Duodenal mucosa (tissue), 2 donors: Measurements from ENCODE around the gene ARFGEF3.

ENCODE experiments used
- H3K27ac ChIP-seq: one replicate; pipeline ENCODE4 v1.7.0; 2013; ENCODE audit warnings: low read depth, low read length
- H3K27me3 ChIP-seq, 2 donors: one replicate each; pipeline ENCODE4 v1.7.0; 2013; ENCODE audit warnings: low read length in 2 of 2, control low read depth in 1 of 2; ENCODE audit not compliant: insufficient read depth in 2 of 2, control insufficient read depth in 1 of 2
- H3K36me3 ChIP-seq, 2 donors: one replicate each; pipeline ENCODE4 v1.7.0; 2013; ENCODE audit warnings: low read length in 2 of 2, control low read depth in 1 of 2; ENCODE audit not compliant: insufficient read depth in 2 of 2, control insufficient read depth in 1 of 2
- H3K4me1 ChIP-seq, 2 donors: one replicate each; pipeline ENCODE4 v1.7.0; 2013; ENCODE audit warnings: low read length in 2 of 2, control low read depth in 1 of 2; ENCODE audit not compliant: insufficient read depth in 2 of 2, control insufficient read depth in 1 of 2
- H3K4me3 ChIP-seq, 2 donors: one replicate each; pipeline ENCODE4 v1.7.0; 2013; ENCODE audit warnings: low read length in 2 of 2, low read depth in 1 of 2
- H3K9ac ChIP-seq, 2 donors: one replicate each; pipeline ENCODE4 v1.7.0; 2013; ENCODE audit warnings: low read length in 2 of 2, low read depth in 1 of 2
- H3K9me3 ChIP-seq, 2 donors: one replicate each; pipeline ENCODE4 v1.7.0; 2013; ENCODE audit warnings: low read length in 2 of 2, control low read depth in 1 of 2; ENCODE audit not compliant: control insufficient read depth in 1 of 2

ARFGEF3 gene

GRCh38 chr6:138162955-138163575 lies 1.3 kb downstream of the ARFGEF3 start:
- H3K4me3 ChIP-seq, result peak overlapping the region; percentile 76 to 81
- H3K36me3 ChIP-seq, result no peaks in the 10 kb centered on the region
- peaks cover 7 to 14% of the 10 kb centered on the region in 2 donors for H3K27me3 ChIP-seq
- H3K27ac ChIP-seq, result no peak overlapping the region
- H3K4me1 ChIP-seq, result peaks cover 5 to 10% of the 10 kb centered on the region in 2 donors
- no peaks in the 10 kb centered on the region for H3K9me3 ChIP-seq
- H3K9ac ChIP-seq, result no peak overlapping the region

- Histone ChIP-seq H3K9me3 (peaks cover 0 to 14% of the 10 kb centered on the region in 2 donors), H3K27ac (no peak overlapping the region), H3K9ac (no peak overlapping the region)
Observed at GRCh38 chr6:138175596-138175995, 13.9 kb downstream of the ARFGEF3 start.

GRCh38 chr6:138176652-138177232 lies 15.0 kb downstream of the ARFGEF3 start:
- no peak overlapping the region for H3K9ac ChIP-seq
- no peaks in the 10 kb centered on the region for H3K27me3 ChIP-seq
- no peak overlapping the region for H3K4me3 ChIP-seq
- H3K9me3 ChIP-seq, result peaks cover 0 to 14% of the 10 kb centered on the region in 2 donors
- H3K36me3 ChIP-seq, result peaks cover 0 to 3% of the 10 kb centered on the region in 2 donors
- no peak overlapping the region for H3K27ac ChIP-seq
- no peaks in the 10 kb centered on the region for H3K4me1 ChIP-seq

More at GRCh38 chr6:138175596-138175995, 13.9 kb downstream of the ARFGEF3 start:
- H3K36me3 ChIP-seq, result peaks cover 3 to 4% of the 10 kb centered on the region in 2 donors
- no peaks in the 10 kb centered on the region for H3K4me1 ChIP-seq
- no peak overlapping the region for H3K4me3 ChIP-seq
- no peaks in the 10 kb centered on the region for H3K27me3 ChIP-seq

- Histone ChIP-seq H3K27ac (no peak overlapping the region), H3K4me3 (no peak overlapping the region), H3K36me3 (peaks cover 0 to 3% of the 10 kb centered on the region in 2 donors), H3K27me3 (no peaks in the 10 kb centered on the region), H3K4me1 (peaks cover 0 to 10% of the 10 kb centered on the region in 2 donors), H3K9me3 (peaks cover 0 to 2% of the 10 kb centered on the region in 2 donors), H3K9ac (no peak overlapping the region)
Observed at GRCh38 chr6:138182939-138183789, 21.4 kb downstream of the ARFGEF3 start.

- no peaks in the 10 kb centered on the region for H3K9me3 ChIP-seq
- H3K4me3 ChIP-seq, result no peak overlapping the region
- no peak overlapping the region for H3K27ac ChIP-seq
- H3K27me3 ChIP-seq, result no peaks in the 10 kb centered on the region
- H3K36me3 ChIP-seq, result no peaks in the 10 kb centered on the region
- no peak overlapping the region for H3K9ac ChIP-seq
- H3K4me1 ChIP-seq, result peaks cover 0 to 15% of the 10 kb centered on the region in 2 donors
Observed at GRCh38 chr6:138183790-138184134, 22.0 kb downstream of the ARFGEF3 start.

GRCh38 chr6:138184230-138184629 lies 22.5 kb downstream of the ARFGEF3 start:
- Histone ChIP-seq H3K27ac (no peak overlapping the region), H3K9ac (no peak overlapping the region), H3K36me3 (no peaks in the 10 kb centered on the region), H3K4me3 (no peak overlapping the region), H3K9me3 (no peaks in the 10 kb centered on the region), H3K27me3 (no peaks in the 10 kb centered on the region), H3K4me1 (peaks cover 0 to 17% of the 10 kb centered on the region in 2 donors)

- no peaks in the 10 kb centered on the region for H3K36me3 ChIP-seq
- H3K4me1 ChIP-seq, result peaks cover 0 to 15% of the 10 kb centered on the region in 2 donors
- no peak overlapping the region for H3K27ac ChIP-seq
- H3K9ac ChIP-seq, result no peak overlapping the region
- H3K27me3 ChIP-seq, result no peaks in the 10 kb centered on the region
- H3K9me3 ChIP-seq, result no peaks in the 10 kb centered on the region
- no peak overlapping the region for H3K4me3 ChIP-seq
Observed at GRCh38 chr6:138187156-138187555, 25.4 kb downstream of the ARFGEF3 start.

- no peak overlapping the region for H3K9ac ChIP-seq
- H3K4me3 ChIP-seq, result no peak overlapping the region
- H3K27me3 ChIP-seq, result no peaks in the 10 kb centered on the region
- H3K9me3 ChIP-seq, result no peaks in the 10 kb centered on the region
- no peaks in the 10 kb centered on the region for H3K36me3 ChIP-seq
- H3K4me1 ChIP-seq, result peaks cover 0 to 13% of the 10 kb centered on the region in 2 donors
- H3K27ac ChIP-seq, result no peak overlapping the region
Observed at GRCh38 chr6:138188278-138188941, 26.7 kb downstream of the ARFGEF3 start.

- Histone ChIP-seq H3K27me3 (no peaks in the 10 kb centered on the region), H3K4me1 (peaks cover 4 to 9% of the 10 kb centered on the region in 2 donors), H3K36me3 (no peaks in the 10 kb centered on the region), H3K4me3 (no peak overlapping the region), H3K9ac (no peak overlapping the region), H3K27ac (no peak overlapping the region), H3K9me3 (no peaks in the 10 kb centered on the region)
Observed at GRCh38 chr6:138194287-138194686, 32.5 kb downstream of the ARFGEF3 start.
